GM12874 (cell line): ENCODE results near the gene ELK4.

Source experiments
- TF ChIP-seq, protein P1 (sequence below): IDR thresholded peaks from 2 replicates; pipeline ENCODE4 v1.5.1; 2011; ENCODE audit warnings: low read depth, mild to moderate bottlenecking, control low read depth, low read length, moderate library complexity; ENCODE audit not compliant: insufficient read depth

ELK4 gene

GRCh38 chr1:205565799-205566198 lies 66.0 kb downstream of the ELK4 start:
- TF ChIP-seq, protein P1, sequence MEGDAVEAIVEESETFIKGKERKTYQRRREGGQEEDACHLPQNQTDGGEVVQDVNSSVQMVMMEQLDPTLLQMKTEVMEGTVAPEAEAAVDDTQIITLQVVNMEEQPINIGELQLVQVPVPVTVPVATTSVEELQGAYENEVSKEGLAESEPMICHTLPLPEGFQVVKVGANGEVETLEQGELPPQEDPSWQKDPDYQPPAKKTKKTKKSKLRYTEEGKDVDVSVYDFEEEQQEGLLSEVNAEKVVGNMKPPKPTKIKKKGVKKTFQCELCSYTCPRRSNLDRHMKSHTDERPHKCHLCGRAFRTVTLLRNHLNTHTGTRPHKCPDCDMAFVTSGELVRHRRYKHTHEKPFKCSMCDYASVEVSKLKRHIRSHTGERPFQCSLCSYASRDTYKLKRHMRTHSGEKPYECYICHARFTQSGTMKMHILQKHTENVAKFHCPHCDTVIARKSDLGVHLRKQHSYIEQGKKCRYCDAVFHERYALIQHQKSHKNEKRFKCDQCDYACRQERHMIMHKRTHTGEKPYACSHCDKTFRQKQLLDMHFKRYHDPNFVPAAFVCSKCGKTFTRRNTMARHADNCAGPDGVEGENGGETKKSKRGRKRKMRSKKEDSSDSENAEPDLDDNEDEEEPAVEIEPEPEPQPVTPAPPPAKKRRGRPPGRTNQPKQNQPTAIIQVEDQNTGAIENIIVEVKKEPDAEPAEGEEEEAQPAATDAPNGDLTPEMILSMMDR, result no peak

DNA sequence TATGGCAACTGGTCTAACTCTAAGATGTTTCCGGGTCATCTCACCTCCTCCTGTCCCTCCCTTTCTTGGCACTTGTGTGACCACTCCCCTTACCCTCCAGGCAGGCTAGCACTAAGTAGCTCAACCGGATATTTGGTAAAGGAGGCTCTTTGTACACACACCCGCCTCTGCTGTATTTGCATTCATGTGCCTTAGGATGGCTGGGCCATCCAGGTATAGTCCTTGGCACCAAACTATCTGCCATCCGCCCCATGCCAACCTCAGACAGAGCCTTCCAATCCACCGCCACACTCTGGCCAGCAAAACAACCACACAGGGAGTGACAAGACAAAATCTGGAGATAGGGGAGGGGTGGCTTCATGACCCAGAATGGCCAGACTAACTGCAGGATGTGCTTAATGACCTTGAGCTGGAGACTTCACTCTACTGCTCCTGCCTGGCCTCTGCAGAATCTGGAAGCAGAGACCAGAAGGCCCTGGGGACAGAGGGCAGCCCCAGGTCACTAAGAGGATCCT lies 67.8 kb downstream of the ELK4 start:
- TF ChIP-seq, protein P1, result no peak

GRCh38 chr1:205561501-205562203 lies 70.2 kb downstream of the ELK4 start:
- TF ChIP-seq, protein P1, result no peak
